ENCODE measurements around the gene NAPG.

DNA sequence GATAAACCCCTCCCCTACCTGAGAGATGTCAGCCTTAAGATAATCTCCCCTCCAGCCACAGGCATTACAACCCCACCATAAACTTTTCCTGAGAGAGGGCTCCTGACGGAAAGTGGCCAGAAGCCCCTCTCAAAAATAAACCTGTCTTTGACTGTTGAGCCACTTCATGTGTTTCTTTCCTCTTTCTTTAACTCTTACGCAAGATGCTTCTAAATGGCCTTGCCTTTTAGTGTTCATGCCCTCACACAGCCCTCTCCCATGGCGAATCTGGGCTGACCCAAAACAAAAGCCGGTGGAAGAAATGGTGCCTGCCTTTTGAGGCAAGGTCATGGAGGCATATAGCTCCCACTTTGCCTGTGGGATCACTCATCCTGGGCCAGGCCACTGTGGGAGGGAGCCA, 54.4 kb downstream of the NAPG start:
- TF ChIP-seq EZH2phosphoT487 (IDR thresholded peaks at IDR 0.05; ENCODE audit: low read depth): no peak
- TF ChIP-seq, protein P1, sequence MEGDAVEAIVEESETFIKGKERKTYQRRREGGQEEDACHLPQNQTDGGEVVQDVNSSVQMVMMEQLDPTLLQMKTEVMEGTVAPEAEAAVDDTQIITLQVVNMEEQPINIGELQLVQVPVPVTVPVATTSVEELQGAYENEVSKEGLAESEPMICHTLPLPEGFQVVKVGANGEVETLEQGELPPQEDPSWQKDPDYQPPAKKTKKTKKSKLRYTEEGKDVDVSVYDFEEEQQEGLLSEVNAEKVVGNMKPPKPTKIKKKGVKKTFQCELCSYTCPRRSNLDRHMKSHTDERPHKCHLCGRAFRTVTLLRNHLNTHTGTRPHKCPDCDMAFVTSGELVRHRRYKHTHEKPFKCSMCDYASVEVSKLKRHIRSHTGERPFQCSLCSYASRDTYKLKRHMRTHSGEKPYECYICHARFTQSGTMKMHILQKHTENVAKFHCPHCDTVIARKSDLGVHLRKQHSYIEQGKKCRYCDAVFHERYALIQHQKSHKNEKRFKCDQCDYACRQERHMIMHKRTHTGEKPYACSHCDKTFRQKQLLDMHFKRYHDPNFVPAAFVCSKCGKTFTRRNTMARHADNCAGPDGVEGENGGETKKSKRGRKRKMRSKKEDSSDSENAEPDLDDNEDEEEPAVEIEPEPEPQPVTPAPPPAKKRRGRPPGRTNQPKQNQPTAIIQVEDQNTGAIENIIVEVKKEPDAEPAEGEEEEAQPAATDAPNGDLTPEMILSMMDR (IDR thresholded peaks at IDR 0.05; ENCODE audit: low read depth, low read length): no peak
